Natural killer cell treated with Interleukin-12 subunit alpha and Interleukin-12 subunit beta and Interleukin-15 and Interleukin-18, amount 100 ng/mL, for 72 hours (primary cell): ENCODE results near the gene SYCE3. TPM values are rescaled to one million over a fixed set of nuclear protein-coding genes. Genes with fewer than 3 reads are reported as not detected.

Source experiments
- ATAC-seq, 2 donors: fragments of 150-1000 bp; cut with Tn5 transposase in 1 of 2; sonication (Bioruptor Pico), chemical (Tn5 transposase) in 1 of 2; 2 replicates each; pipeline ENCODE4 v1.10.0; 2021
- DNase-seq: peaks from one replicate; pipeline ENCODE4 v3.0.0; 2022; ENCODE audit warnings: low spot score
- H3K27ac Mint-ChIP-seq, 2 donors: 1 replicate in 1 of 2; 2 replicates in 1 of 2; pipeline ENCODE4 v1.8.0; 2022; ENCODE audit warnings: mixed read lengths in 2 of 2, mild to moderate bottlenecking in 1 of 2, moderate library complexity in 1 of 2
- H3K27me3 Mint-ChIP-seq, 2 donors: 1 replicate in 1 of 2; 2 replicates in 1 of 2; pipeline ENCODE4 v1.8.0; 2022; ENCODE audit warnings: mixed read lengths in 2 of 2
- H3K36me3 Mint-ChIP-seq: one replicate; pipeline ENCODE4 v1.8.0; 2022; ENCODE audit warnings: mixed read lengths
- H3K4me1 Mint-ChIP-seq, 2 donors: 1 replicate in 1 of 2; 2 replicates in 1 of 2; pipeline ENCODE4 v1.8.0; 2022; ENCODE audit warnings: low read depth in 2 of 2, mixed read lengths in 2 of 2, mild to moderate bottlenecking in 1 of 2
- H3K4me3 Mint-ChIP-seq: one replicate; pipeline ENCODE4 v1.8.0; 2022; ENCODE audit warnings: mixed read lengths
- H3K9me3 Mint-ChIP-seq: 2 replicates; pipeline ENCODE4 v1.8.0; 2022; ENCODE audit warnings: mixed read lengths
- total RNA-seq, 2 donors: library from RNA; stranded (reverse); gene quantifications; one replicate each; pipeline ENCODE4 v1.2.3, GENCODE V29; 2022

Gene SYCE3
- total RNA-seq, 2 donors from 2014 or later: not detected

DNA sequence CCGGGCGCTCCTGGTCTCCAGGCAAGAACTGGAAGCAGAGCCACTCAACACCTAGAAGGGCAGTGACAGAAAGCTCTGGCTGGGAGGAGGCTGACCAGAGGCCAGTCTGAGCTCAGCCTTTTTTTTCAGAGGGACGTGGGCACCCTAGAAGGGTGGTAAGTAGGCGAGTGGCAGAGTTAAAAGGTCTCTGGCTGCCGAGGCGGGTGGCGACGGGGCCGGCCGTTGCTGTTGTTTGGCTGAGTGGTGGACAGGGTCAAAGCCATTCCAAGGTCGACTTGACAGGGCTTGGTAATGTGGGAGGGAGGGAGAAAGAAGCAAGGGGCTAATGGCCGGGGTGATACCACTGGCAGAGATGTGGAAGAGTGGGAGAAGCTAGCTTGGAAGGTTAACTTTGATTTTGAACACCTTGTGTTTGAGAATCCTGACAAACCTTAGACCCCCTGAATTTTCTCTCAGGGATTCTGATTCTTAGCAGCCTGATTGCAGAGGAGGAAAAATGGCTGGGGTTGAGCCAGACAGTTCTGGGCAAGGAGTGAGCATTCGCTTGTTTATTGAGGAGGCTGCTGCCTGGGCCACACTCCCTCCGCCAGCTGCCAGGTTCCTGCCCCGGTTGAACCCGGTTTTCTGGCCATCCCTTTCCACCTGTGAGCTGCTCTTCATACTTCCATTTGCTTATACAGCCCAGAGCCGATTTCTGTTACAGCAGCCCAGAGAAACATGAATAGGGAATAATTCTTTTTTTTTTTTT is 868 bp upstream of the SYCE3 start:
- ATAC-seq (no peak), DNase-seq (no peak)
- Mint-ChIP-seq H3K4me3 (peak overlapping the region; percentile 92), H3K9me3 (no peaks in the 10 kb centered on the region), H3K27ac (peak overlapping the region; percentile 61 to 83), H3K4me1 (peaks cover 23 to 28% of the 10 kb centered on the region in 2 donors), H3K27me3 (no peaks in the 10 kb centered on the region), H3K36me3 (no peaks in the 10 kb centered on the region)

DNA sequence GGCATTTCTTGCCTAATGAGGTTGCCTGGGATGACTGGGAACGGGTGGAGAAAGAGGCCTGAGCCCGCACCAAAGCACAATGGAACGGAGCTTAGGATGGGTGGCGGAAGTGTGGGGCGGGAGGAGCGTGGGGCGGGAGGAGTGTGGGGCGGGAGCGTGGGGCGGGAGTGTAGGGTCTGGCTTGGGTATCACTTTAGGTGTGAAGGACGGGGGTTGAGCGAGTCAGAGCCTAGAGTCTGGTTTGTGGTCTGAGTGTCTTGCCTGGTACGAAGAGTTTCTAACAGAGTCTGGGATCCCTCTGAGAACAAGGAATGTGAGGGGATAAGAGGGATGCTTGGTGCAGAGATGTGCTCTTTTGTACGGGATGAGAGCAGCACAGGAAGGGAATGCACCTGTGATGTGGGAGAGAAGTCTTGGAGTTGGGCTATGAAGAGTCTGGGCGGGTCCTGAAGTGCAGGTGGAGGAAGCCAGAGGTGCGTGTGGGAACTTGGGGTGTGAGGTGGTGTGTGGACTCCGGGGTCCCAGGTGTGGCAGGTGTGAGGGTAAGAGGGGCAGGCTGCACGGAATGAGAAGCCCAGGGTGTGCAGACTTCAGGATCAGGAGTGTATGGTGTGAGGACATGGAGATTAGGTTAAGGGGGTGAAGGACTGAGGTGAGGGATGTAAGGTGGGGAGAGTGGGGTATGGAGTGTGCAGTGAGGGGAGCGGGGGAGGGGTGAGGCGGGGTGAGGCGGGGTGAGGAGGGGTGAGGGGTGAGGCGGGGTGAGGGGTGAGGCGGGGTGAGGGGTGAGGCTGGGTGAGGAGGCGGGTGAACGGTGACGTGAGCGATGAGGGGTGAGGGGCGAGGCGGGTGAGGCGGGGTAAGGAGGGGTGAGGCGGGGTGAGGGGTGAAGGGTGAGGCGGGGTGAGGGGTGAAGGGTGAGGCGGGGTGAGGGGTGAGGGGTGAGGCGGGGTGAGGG is 1.0 kb downstream of the SYCE3 start:
- peak overlapping the region; percentile 95 for H3K4me3 Mint-ChIP-seq
- H3K9me3 Mint-ChIP-seq: no peaks in the 10 kb centered on the region
- no peaks in the 10 kb centered on the region for H3K27me3 Mint-ChIP-seq
- H3K27ac Mint-ChIP-seq: peak overlapping the region; percentile 87 to 89
- no peaks in the 10 kb centered on the region for H3K36me3 Mint-ChIP-seq
- peak; percentile 32 to 38 for ATAC-seq
- no peak for DNase-seq
- peaks cover 23 to 28% of the 10 kb centered on the region in 2 donors for H3K4me1 Mint-ChIP-seq

DNA sequence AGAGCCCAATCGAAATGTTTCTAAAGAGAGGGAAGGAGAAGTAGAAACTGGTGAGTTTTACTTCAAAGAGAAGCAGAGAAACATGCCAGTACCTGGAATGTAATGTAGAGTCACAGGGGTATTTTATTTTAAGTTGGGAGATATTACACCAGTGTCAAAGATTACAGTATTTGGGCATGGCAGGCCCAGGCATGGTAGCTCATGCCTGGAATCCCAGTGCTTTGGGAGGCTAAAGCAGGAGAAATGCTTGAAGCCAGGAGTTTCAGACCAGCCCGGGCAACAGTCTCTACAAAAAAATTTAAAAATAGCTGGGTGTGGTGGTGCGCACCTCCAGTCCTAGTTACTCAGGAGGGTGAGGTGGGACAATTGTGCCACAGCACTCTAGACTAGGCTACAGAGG is 2.7 kb downstream of the SYCE3 start:
- Mint-ChIP-seq H3K36me3 (no peaks in the 10 kb centered on the region), H3K27ac (peak overlapping the region; percentile 58 to 87), H3K27me3 (no peaks in the 10 kb centered on the region), H3K4me3 (no peak overlapping the region), H3K9me3 (no peaks in the 10 kb centered on the region), H3K4me1 (peaks cover 23 to 28% of the 10 kb centered on the region in 2 donors)
- no peak for ATAC-seq
- DNase-seq: no peak

DNA sequence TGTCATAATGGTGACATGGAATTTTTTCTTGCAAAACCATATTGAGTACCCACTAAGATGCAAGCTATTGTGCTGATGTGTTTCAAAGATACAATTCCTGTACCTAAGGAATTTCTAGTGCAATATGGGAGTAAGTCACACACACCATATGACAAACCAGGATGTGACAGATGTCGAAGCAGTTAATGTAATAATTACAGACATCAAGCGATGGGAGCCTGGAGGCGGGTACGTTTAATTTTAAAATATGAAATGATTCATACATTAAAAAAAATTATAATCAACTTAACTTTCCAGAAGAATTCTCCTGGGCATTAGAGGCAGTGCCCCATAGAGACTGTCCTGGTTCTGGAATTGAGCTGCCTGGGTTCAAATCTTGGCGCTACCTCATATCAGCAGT is 6.0 kb downstream of the SYCE3 start:
- ATAC-seq: no peak

DNA sequence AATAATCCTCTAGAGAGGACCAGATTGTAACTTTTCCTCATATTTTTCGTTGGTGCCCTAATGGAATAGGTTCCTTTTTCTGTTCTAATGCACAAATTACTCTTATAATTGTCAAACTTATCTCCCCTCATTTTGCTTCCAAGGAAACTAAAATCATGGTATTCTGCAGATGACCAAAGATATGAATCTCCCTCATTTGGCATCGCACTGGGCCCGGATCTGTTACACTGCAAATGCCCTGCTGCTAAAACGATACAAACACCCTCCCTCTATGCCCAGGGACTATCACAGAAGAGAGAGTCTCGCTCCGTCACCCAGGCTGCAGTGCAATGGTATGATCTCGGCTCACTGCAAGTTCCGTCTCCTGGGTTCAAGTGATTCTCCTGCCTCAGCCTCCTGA is 9.4 kb downstream of the SYCE3 start:
- ATAC-seq: no peak

More for the DNA sequence above, 6.0 kb downstream of the SYCE3 start:
- Mint-ChIP-seq H3K27ac (no peak overlapping the region), H3K27me3 (no peaks in the 10 kb centered on the region), H3K36me3 (no peaks in the 10 kb centered on the region), H3K9me3 (no peaks in the 10 kb centered on the region), H3K4me3 (no peak overlapping the region), H3K4me1 (peaks cover 13 to 14% of the 10 kb centered on the region in 2 donors)
- DNase-seq: no peak

DNA sequence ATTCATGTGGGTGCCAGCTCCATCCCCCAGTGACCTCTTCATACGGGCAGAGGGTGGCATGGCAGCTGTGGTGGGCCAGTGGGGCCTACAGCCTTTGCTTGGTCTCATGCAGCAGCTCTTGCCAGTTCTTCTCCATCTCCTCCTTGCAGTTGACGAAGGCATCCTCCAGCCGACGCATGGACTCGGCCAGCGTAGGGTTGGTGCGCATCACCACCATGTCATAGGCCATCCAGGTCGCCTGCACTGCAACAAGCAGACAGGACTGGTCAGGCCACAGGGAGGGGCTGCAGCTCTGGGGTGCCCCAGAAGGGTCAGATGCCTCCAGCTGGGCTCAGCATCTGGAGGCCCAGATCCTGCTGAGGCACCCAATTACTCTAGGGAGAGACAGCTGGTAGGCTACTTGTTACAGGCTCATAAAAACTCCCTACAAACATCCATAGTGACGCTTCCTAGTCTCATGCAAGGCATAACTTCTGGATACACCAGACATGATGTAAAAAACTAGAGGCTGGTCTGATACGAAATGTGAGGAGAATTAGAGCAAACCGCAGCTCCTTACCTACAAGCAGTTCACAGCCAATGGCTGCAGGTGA is 11.5 kb downstream of the SYCE3 start:
- no peak for ATAC-seq
- no peaks in the 10 kb centered on the region for H3K9me3 Mint-ChIP-seq
- peaks cover 10 to 11% of the 10 kb centered on the region in 2 donors for H3K4me1 Mint-ChIP-seq
- no peak overlapping the region for H3K4me3 Mint-ChIP-seq
- no peak for DNase-seq
- no peaks in the 10 kb centered on the region for H3K27me3 Mint-ChIP-seq
- H3K36me3 Mint-ChIP-seq: no peaks in the 10 kb centered on the region
- peak overlapping the region; percentile 60 to 83 for H3K27ac Mint-ChIP-seq

More for the DNA sequence above, 9.4 kb downstream of the SYCE3 start:
- H3K36me3 Mint-ChIP-seq: no peaks in the 10 kb centered on the region
- no peak overlapping the region for H3K4me3 Mint-ChIP-seq
- H3K27me3 Mint-ChIP-seq: no peaks in the 10 kb centered on the region
- no peaks in the 10 kb centered on the region for H3K9me3 Mint-ChIP-seq
- DNase-seq: no peak
- peaks cover 10 to 11% of the 10 kb centered on the region in 2 donors for H3K4me1 Mint-ChIP-seq
- no peak overlapping the region for H3K27ac Mint-ChIP-seq

DNA sequence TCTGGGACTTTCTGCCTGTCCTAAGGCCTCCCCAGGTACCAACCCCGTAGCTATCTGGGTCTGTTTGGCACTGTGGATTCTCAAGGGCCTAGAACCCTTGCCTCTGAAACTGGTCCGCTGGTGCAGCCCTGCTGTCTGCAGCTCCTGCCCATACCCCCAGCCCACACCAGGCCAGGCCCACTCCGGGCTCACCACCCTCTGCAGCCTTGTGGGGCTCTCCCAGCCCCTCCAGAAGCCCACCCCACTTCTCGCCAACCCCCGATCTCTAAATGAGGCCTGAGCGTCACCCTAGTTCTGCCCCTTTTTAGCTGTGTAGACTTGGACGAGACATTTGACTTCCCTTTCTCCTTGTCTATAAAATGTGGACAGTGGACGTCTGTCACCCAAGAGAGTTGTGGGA is 12.3 kb downstream of the SYCE3 start:
- ATAC-seq: no peak
- H3K4me3 Mint-ChIP-seq: peak overlapping the region; percentile 72
- H3K36me3 Mint-ChIP-seq: no peaks in the 10 kb centered on the region
- no peak for DNase-seq
- H3K27me3 Mint-ChIP-seq: no peaks in the 10 kb centered on the region
- no peaks in the 10 kb centered on the region for H3K9me3 Mint-ChIP-seq
- H3K27ac Mint-ChIP-seq: peak overlapping the region; percentile 60 to 83
- peaks cover 16 to 20% of the 10 kb centered on the region in 2 donors for H3K4me1 Mint-ChIP-seq

DNA sequence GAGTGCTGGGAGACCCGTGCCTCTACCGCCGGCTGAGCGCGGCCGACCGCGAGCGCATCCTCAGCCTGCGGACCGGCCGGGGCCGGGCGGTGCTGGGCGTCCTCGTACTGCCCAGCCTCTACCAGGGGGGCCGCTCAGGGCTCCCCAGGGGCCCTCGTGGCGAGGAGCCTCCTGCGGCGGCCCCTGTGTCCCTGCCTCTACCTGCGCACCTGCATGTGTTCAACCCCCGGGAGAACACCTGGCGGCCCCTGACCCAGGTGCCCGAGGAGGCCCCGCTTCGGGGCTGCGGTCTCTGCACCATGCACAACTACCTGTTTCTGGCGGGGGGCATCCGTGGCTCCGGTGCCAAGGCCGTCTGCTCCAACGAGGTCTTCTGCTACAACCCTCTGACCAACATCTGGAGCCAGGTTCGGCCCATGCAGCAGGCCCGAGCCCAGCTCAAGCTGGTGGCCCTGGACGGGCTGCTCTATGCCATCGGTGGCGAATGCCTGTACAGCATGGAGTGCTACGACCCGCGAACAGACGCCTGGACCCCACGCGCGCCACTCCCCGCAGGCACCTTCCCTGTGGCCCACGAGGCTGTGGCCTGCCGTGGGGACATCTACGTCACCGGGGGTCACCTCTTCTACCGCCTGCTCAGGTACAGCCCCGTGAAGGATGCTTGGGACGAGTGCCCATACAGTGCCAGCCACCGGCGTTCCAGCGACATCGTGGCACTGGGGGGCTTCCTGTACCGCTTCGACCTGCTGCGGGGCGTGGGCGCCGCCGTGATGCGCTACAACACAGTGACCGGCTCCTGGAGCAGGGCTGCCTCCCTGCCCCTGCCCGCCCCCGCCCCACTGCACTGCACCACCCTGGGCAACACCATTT is 13.6 kb downstream of the SYCE3 start:
- peak overlapping the region; percentile 72 for H3K4me3 Mint-ChIP-seq
- peak overlapping the region in 1 of 2 donors; percentile 62 for H3K27ac Mint-ChIP-seq
- DNase-seq (no peak), ATAC-seq (peak; percentile 1 to 5)
- no peaks in the 10 kb centered on the region for H3K36me3 Mint-ChIP-seq
- H3K9me3 Mint-ChIP-seq: no peaks in the 10 kb centered on the region
- no peaks in the 10 kb centered on the region for H3K27me3 Mint-ChIP-seq
- H3K4me1 Mint-ChIP-seq: peaks cover 23 to 32% of the 10 kb centered on the region in 2 donors

DNA sequence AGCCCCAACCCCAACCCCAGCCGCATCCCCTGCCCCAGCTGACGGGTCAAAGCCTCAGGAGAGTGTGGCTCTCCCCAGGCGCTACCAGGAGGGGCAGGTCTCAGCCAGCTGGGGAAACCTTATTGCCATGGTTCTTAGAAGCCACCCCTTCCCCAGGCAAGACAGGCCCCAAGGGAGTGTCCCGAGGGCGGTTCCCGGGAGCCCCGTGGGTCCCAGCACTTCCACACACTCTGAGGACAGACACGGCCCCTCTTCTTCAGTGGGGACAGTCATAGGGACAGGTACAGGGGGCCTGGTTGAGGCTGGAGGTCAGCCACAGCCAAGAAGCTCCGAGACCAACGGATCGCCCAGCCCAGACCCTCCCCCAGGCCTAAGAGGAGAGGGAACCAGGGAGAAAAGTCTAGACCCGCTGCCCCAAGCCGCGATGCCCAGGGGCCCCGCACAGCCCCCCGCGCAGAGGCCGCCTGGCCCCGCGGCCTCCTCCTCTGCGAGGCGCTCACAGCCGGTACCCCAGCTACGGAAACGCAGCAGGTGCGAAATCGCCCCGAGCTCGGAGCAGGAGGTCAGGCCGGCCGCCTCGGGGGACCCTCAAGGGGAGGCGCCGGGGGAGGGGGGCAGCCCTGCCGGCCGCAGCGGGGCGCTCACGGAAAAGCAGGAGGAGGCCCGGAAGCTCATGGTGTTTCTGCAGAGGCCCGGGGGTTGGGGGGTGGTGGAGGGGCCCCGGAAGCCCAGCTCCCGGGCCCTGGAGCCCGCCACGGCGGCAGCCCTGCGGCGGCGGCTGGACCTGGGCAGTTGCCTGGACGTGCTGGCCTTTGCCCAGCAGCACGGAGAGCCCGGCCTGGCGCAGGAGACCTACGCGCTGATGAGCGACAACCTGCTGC is 14.4 kb downstream of the SYCE3 start:
- Mint-ChIP-seq H3K9me3 (no peaks in the 10 kb centered on the region), H3K27ac (peak overlapping the region; percentile 56 to 78), H3K27me3 (no peaks in the 10 kb centered on the region), H3K4me3 (peak overlapping the region; percentile 30), H3K36me3 (no peaks in the 10 kb centered on the region), H3K4me1 (peaks cover 26 to 32% of the 10 kb centered on the region in 2 donors)
- ATAC-seq: peak; percentile 45 to 59
- peak; percentile 79 for DNase-seq

DNA sequence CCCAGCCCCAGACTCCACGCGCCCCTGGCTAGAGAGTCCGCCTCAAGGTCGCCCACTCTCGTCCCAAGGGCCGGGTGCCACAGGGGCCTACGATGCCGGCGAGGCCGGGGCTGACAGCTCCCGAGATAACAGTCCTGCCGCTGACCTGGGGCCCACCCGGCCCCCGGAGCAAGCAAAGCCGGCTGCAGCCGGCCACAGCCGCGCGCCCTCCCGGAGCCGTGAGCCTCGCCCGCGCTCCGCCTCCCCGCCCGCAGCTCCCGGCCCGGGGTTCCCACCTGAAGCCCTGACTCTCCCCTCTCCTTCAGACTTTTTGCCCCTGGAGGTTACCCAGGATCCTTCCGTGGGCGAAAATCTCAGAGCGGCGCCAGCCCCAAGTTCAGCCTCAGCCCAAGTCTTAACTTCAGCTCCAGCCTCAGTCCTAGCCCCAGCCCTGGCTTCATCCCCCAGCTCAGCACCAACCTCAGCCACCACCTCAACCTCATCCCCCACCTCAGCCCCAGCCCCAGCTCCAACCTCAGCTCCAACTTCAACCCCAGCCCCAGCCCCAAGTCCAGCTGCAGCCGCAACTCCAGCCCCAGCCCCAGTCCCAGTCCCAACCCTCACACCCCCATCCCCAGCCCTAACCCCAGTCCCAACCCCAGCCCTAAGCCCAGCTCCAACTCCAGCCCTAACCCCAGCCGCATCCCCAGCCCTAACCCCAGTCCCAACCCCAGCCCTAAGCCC is 15.3 kb downstream of the SYCE3 start:
- H3K27me3 Mint-ChIP-seq: no peaks in the 10 kb centered on the region
- H3K36me3 Mint-ChIP-seq: peaks cover 4% of the 10 kb centered on the region
- DNase-seq (no peak), ATAC-seq (no peak)
- H3K9me3 Mint-ChIP-seq: peaks cover 2% of the 10 kb centered on the region
- H3K4me1 Mint-ChIP-seq: peaks cover 29 to 36% of the 10 kb centered on the region in 2 donors
- peak overlapping the region; percentile 66 for H3K4me3 Mint-ChIP-seq
- H3K27ac Mint-ChIP-seq: peak overlapping the region; percentile 56 to 78

DNA sequence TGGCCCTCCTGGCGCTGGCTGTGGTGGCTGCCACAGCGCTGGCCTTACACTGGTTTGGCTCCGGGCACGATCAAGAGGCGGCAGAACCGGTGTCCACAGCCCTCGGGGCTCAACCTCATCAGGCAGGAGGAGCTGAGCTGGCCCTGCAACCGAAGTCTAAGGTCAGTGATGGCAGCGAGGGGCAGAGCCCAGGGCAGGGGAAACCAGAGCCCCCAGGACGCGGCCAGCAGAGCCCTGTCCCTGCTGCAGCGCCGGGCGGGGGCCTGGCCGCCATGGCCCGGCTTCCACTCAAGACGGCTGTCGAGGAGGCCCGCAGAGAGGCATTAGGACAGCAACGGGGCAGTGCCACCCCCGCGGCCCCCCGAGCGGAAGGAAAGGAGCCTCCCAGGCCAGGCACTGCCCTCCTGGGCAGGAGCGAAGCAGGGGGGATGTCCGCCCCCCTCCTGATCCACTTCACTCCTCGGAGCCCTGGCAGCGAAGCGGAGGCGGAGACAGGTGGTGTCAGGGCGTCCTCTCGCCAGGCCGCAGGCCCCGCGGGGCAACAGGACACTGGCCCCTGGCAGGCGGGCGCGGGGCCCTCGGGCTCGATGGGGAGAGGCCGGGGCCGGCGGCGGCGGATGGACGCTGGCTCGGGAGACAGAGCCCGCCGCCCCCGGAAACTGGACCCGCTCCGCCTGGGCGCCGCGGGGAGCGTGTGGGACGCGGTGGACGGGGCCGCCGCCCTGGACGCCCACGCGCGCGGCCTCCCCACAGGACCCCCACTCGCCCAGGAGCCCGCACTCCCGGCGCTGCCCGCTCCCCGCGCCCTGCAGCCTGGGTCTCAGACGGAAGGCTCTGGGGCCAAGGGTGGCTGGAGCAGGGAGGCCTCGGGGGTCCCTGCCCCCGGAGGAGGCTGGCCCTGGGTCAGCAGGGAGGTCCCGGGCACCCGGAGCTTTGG is 16.1 kb downstream of the SYCE3 start:
- H3K36me3 Mint-ChIP-seq: peaks cover 6% of the 10 kb centered on the region
- peaks cover 37 to 44% of the 10 kb centered on the region in 2 donors for H3K4me1 Mint-ChIP-seq
- peaks cover 3% of the 10 kb centered on the region for H3K9me3 Mint-ChIP-seq
- ATAC-seq: no peak
- no peak overlapping the region for H3K4me3 Mint-ChIP-seq
- H3K27ac Mint-ChIP-seq: peak overlapping the region; percentile 79 to 90
- no peak for DNase-seq
- no peaks in the 10 kb centered on the region for H3K27me3 Mint-ChIP-seq
